Activated CD4-positive, alpha-beta T cell treated with anti-CD3 and anti-CD28 coated beads for 1 hour (primary cell): ENCODE results near the gene NTSR1.

ENCODE experiments used
- DNase-seq: peaks from one replicate; pipeline ENCODE4 v3.0.0-alpha.2; 2020

The NTSR1 gene

DNA sequence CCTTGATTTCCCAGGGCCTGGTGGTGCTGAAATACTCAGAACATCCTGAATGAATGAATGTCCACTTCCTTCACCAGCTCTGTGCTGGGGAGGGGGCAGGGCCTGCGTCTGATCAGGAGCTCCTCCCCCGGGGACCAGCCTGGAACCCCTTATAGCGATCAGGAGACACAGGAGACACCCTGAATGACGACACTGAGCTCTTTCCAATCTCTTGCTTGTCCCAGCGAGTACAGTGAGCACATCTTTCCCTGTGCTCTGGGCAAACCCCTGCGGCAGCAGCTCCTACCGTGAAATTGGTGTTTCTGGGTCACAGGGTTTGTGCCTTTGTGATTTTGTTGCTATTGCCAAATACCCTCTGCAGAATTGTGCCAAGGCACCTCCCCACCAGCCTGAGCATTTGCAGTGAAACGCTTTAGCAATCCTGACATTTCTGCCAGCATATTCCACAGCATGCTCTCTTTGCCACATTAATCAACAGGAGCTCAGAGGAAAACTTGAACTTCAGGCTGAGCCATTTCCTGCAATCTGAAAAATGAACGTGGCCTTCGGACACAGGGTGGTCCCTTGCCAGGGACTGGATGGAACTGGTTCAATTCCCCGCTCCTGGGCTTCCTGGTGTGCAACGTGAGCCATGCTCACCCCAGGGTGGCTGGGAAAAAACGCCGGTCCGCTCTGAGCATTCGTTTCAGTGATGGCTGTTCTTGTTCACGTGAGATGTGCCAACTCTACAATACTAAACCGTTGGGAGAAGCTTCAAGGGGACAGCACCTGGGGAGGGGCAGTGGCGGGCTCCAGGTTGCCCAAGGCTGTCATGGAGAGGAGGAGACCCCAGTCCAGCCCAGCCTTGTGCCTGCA is 64.6 kb downstream of the NTSR1 start:
- no peak for DNase-seq

DNA sequence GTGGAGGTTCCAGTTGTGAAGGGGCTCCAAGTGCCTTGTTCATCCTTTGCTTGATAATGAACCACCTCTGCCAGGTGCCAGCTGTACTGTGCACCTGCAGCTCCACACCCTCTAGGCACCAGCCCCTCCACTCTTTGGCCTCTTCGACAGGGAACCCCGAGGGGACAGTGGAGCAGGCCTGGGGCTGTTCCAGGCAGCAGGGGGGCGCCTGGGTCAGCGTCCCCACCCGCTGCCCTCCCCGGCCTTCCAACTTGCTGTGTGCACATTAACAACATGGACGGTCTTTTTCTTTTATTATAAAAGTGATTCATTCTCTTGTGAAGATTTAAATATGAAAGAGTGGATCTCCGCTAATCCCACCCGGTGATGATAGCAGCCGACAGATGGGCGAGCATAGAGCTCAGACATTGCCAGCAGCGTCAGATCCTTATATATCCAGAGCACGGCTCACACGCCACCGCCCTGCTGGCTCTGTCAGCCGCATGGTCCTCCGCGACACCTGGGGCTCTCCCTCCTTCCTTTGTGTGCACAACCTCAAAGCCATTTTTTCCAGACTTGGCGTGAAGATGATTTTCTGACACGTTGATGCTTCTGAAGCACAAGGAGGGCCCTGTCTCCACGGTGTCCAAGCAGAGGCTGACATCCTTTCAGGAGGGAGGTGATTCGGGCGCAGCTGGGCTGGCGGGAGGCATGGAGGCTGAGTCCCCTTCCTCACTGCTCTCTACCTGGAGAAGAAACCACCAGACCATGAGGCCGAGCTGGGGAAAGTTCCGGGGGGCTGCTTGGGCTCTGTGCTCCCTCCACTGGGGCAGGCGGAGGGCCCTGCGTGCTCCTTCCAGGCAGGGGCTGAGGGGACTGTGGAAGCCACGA is 65.4 kb downstream of the NTSR1 start:
- no peak for DNase-seq

DNA sequence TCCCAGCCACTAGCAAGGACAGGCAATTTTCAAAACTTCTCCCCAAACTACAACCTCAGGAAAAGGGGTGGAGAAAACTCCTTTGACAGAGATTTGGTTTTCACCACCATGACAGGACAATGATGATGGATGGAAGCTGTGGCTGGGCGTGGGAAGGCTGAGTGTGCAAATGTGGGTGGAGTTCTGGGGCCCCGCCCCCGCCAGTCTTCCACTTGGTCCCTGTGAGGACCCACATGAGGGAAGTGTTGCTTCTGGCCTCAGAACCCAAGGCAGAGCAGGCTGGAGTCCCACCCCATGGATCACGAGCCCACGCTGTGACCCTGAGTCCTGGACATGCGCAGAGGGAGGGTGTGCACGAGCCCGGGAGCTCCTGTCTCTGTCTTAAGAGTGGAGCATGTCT is 66.1 kb downstream of the NTSR1 start:
- no peak for DNase-seq

GRCh38 chr20:62775206-62775605 is 66.6 kb downstream of the NTSR1 start:
- no peak for DNase-seq

- no peak for DNase-seq
These were observed 67.5 kb downstream of the NTSR1 start for GRCh38 chr20:62776035-62776691.

DNA sequence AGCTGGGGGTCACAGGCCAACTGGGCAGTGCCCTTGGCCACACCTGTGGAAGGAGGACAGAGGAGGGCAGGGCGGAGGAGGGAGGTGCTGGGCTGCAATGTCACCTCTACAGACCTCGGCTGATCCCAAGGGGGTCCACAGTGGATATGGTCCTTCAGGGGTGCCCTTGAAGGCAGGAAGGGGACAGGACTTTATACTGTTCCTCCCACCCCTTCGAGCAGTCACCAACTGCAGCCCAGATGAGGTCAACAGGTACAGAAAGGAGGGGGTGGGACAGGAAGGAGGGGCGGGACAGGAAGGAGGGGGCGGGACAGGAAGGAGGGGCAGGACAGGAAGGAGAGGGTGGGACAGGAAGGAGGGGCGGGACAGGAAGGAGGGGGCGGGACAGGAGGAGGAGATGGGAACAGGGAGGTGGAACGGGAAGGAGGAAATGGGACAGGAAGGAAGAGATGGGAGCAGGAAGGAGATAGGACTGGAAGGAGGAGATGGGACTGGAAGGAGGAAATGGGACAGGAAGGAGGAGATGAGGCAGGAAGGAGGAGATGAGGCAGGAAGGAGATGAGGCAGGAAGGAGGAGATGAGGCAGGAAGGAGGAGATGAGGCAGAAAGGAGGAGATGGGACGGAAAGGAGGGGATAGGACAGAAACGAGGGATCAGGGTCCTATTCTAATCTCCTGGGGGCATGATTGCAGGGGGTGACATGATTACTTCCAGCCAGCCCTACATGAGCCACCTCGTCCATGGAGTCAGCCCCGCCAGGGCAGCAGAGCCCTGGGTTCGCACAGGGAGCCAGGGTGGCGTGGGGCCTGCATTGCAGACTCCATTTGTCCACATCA is 68.3 kb downstream of the NTSR1 start:
- peak; percentile 33 for DNase-seq

GRCh38 chr20:62777528-62777830 is 68.8 kb downstream of the NTSR1 start:
- DNase-seq = no peak

- DNase-seq = no peak
These were observed 69.4 kb downstream of the NTSR1 start for GRCh38 chr20:62778058-62778457.

DNA sequence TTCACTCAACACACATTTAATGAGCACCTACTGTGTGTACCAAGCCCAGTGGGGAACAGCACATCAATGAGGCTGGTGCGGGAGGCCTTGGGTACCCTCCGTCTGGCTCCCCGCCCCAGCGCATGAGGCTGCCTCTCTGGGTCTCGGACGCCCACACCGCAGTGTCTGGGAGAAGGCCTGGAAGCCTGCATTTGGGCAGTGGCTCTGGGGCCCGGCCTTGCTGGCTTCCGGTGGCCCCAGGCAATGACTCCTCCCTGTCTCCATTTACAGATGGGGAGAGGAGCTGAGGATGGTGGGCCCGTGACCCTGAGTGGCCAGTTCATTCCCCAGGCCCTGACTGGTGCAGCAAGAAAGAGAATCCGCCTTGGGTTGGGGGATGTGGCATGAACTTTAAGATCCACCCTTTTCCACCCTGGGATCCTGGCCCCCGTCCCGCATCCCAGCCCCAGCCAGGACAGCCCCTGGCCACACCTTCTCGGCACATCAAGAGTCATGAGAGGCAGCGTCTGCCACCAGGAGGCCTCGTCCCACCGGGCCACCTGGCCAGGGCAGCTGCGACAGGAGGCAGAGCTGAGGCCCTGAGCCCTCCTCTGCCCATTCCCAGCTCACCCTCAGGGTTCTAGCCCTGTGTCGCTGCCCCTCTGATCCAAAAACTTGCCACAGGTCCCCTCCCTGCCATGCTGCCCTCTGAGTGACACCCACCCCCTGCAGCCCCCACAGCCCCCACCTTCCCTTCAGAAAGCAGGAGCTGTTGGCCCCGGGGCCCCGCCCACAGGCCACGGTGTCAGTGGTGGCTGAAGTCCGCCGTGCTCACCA is 70.2 kb downstream of the NTSR1 start:
- no peak for DNase-seq

DNA sequence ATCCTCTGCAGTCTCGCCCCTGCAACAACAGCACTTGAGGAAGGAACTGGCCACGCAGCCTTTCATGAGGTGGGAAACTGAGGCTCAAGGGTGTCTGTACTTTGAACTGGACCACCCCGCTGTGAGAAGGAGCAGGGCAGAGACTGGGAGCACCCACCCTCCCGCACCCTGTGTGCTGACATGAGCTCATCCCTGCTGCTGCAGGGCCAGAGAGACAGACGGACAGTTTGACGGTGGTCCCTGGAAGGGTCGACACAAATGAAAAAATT is 70.7 kb downstream of the NTSR1 start:
- DNase-seq = no peak

DNA sequence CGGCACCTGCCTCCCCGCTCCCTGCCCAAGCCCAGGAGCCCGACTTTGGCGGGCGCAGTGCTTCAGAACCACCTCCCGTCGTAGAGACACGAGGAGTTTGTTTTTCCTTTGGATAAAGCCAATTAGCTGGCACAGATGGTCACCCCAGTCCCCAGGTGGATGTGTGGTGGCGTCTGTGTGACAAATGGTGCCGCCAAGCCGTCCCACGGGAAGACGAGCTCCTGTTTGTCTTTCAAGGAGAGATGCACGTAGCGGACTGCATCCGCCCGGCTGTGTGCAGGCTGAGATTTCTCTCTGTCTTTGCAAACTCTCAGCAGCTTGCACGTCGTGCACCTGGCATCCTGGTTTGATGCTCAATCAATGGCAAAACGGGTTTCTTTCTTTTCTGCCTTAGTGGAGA is 71.6 kb downstream of the NTSR1 start:
- DNase-seq = no peak

GRCh38 chr20:62780696-62781095 is 72.1 kb downstream of the NTSR1 start:
- no peak for DNase-seq

- no peak for DNase-seq
These were observed 73.7 kb downstream of the NTSR1 start for GRCh38 chr20:62782149-62782892.

DNA sequence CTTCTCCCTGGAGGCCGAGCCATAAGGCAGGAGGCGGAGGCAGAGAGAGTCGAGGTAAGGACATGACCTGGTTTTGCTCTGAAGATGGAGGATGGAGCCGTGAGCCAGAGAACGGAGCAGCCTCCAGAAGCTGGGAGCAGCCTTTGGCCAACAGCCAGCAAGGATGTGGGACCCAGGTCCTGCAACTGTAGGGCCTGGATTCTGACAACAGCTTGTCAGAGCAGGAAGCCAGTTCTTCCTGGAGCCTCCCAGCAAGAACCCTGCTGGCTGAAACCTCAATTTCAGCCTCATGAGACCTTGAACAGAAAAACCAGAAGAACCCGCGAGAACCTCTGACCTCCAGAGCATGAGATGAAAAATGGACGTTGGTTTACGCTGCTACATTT is 74.2 kb downstream of the NTSR1 start:
- DNase-seq = no peak

- DNase-seq = no peak
These were observed 75.9 kb downstream of the NTSR1 start for GRCh38 chr20:62784497-62784896.

GRCh38 chr20:62785393-62785792 is 76.8 kb downstream of the NTSR1 start:
- no peak for DNase-seq

GRCh38 chr20:62786157-62786556 is 77.5 kb downstream of the NTSR1 start:
- DNase-seq = no peak

DNA sequence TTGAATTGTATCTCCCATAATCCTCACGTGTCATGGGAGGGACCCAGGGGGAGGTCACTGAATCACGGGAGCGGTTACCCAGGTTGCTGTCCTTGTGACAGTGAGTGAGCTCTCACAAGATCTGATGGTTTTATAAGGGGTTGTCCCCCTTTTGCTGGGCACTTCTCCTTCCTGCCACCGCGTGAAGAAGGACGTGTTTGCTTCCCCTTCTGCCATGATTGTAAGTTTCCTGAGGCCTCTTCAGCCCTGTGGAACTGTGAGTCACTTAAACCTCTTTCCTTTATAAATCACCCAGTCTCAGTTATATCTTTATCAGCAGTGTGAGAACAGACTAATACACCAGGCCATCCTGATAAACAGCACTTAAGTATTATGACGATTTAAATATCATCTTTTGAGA is 78.7 kb downstream of the NTSR1 start:
- no peak for DNase-seq

GRCh38 chr20:62787866-62788265 is 79.2 kb downstream of the NTSR1 start:
- DNase-seq = no peak

DNA sequence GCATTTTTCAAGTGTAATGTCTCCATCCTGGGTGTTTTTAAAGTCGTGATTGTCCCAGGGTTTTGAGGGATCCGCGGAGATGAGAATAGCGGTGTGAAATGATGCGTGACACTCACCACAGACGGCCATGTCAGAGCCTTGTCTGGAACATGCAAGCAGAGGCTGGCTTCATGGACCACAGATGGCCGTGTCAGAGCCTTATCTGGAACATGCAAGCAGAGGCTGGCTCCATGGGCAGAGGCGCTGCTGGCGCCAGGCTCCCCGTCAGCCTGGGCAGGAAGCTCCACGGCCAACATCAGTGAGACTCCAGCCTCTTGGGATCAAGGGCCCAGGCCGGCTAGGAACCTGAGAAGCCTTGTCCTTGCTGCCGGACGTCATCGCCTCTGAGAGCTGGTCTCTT is 80.0 kb downstream of the NTSR1 start:
- DNase-seq = no peak

- DNase-seq = no peak
These were observed 81.4 kb downstream of the NTSR1 start for GRCh38 chr20:62790075-62790474.
